PC-3 (cell line): ENCODE measurements around the gene GAB2.

ENCODE experiments used
- EZH2 ChIP-seq: fragments of 300-600 bp; sonication (generic); IDR thresholded peaks from one replicate; pipeline ENCODE4 v1.6.1; 2017; ENCODE audit warnings: antibody characterized with exemption, mild to moderate bottlenecking, low read length; ENCODE audit not compliant: unreplicated experiment
- EZH2phosphoT487 ChIP-seq: fragments of 300-600 bp; sonication (generic); IDR thresholded peaks from 2 replicates; pipeline ENCODE4 v1.6.1; 2018; ENCODE audit warnings: mild to moderate bottlenecking, antibody characterized with exemption, low read length, borderline replicate concordance
- TF ChIP-seq, protein P1 (sequence below): fragments of 300-600 bp; sonication (generic); conservative IDR thresholded peaks from 2 replicates; pipeline ENCODE4 v1.5.1; 2017; ENCODE audit warnings: antibody characterized with exemption, low read depth, mild to moderate bottlenecking, low read length

- TF ChIP-seq, protein P1, sequence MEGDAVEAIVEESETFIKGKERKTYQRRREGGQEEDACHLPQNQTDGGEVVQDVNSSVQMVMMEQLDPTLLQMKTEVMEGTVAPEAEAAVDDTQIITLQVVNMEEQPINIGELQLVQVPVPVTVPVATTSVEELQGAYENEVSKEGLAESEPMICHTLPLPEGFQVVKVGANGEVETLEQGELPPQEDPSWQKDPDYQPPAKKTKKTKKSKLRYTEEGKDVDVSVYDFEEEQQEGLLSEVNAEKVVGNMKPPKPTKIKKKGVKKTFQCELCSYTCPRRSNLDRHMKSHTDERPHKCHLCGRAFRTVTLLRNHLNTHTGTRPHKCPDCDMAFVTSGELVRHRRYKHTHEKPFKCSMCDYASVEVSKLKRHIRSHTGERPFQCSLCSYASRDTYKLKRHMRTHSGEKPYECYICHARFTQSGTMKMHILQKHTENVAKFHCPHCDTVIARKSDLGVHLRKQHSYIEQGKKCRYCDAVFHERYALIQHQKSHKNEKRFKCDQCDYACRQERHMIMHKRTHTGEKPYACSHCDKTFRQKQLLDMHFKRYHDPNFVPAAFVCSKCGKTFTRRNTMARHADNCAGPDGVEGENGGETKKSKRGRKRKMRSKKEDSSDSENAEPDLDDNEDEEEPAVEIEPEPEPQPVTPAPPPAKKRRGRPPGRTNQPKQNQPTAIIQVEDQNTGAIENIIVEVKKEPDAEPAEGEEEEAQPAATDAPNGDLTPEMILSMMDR = no peak
- TF ChIP-seq EZH2 (no peak), EZH2phosphoT487 (no peak)
Observed at GRCh38 chr11:78190871-78191538, 226.6 kb downstream of the GAB2 start.
